GM18907 (cell line): ENCODE results near the gene IGSF21.

ENCODE experiments used
- ATAC-seq: cut with Tn5 transposase; IDR thresholded peaks from one replicate; pipeline ENCODE4 v1.9.1; 2021; ENCODE audit warnings: mild to moderate bottlenecking, moderate library complexity; ENCODE audit not compliant: unreplicated experiment

Gene IGSF21

DNA sequence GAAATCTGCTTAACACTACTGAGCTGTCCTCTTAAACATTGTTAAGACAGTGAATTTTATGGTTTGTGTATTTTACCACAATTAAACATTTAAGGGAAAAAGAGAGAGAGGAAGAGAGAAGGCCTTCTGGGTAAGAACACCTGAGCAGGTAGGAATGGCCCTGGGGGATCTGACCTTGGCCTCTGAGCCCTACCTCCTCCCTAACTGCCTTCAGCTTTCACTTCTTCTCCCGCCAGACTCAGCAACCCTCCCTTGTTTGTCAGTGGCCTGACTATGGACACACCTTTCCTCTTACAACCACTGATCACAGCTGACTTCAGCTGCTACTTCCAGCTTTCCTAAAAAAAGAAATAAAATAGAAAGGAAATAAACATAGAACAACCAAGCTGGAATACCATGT is 13.5 kb upstream of the IGSF21 start:
- no peak for ATAC-seq

DNA sequence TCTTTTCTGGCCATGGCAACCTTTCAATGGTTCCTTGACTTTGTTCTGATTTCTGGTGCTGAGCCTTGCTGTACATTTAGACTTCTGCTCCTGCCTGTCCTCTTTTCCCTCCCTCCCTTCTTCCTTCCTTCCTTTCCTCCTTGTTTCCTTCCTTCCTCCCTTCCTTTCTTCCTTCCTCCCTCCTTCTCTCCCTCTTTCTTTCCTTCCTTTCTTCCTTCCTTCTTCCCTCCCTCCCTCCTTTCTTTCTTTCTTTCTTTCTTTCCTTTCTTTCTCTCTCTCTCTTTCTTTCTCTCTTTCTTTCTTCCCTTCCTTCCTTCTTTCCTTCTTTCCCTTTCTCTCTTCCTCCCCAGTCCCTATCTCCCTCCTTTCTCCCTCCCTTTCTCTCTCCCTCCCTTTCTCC is 10.4 kb upstream of the IGSF21 start:
- ATAC-seq, result no peak

GRCh38 chr1:18099026-18099425 is 8.6 kb upstream of the IGSF21 start:
- ATAC-seq, result no peak

- ATAC-seq, result no peak
Measured at GRCh38 chr1:18100060-18100459, 7.5 kb upstream of the IGSF21 start.

DNA sequence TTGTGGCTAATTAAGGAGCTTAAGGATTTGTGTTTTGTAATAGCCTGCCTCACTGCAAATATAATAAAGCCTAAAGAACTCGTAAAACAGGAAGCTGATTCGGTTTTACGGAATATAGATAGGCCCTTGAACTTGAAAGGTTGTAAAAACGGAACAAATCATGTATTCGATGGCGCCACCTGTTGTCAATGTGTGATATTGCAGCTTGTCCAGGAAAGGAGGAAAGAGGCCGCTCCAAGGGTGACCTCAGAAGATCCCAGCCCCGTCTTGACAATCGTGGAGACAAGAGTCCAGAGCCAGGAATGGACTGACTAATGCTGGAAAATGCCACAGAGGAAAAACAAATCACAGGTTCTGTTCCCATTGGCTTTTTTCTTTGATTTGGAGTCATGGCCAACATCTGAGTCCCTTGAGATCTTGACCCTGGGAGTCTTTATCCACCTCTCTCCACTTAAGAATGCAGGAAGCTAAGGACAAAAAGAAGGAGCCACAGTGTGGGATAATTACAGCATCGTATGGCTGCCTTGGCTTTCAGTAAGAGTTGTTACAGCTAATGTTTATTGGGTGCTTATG is 7.0 kb upstream of the IGSF21 start:
- no peak for ATAC-seq

DNA sequence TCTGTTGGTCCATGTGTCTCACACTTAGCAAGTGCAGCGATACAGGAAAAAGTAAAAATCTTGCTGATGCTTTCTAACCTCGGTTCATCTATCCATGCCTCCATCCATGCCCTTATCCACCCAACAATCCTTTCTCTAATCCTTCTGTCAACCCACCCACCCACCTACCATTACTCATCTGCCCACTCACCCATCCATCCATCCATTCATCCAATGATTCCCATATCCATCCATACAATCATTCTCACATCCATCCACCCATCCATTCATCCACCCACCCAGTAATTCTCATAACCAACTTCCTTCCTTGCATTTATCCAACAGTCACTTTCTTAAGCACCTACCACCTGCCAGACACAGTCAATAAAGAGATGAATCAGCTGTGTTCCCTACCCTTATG is 6.1 kb upstream of the IGSF21 start:
- no peak for ATAC-seq

- no peak for ATAC-seq
Measured at GRCh38 chr1:18103788-18104421, 3.7 kb upstream of the IGSF21 start.

GRCh38 chr1:18104546-18105100 is 3.0 kb upstream of the IGSF21 start:
- ATAC-seq, result no peak

- no peak for ATAC-seq
Measured at GRCh38 chr1:18105196-18105595, 2.4 kb upstream of the IGSF21 start.

DNA sequence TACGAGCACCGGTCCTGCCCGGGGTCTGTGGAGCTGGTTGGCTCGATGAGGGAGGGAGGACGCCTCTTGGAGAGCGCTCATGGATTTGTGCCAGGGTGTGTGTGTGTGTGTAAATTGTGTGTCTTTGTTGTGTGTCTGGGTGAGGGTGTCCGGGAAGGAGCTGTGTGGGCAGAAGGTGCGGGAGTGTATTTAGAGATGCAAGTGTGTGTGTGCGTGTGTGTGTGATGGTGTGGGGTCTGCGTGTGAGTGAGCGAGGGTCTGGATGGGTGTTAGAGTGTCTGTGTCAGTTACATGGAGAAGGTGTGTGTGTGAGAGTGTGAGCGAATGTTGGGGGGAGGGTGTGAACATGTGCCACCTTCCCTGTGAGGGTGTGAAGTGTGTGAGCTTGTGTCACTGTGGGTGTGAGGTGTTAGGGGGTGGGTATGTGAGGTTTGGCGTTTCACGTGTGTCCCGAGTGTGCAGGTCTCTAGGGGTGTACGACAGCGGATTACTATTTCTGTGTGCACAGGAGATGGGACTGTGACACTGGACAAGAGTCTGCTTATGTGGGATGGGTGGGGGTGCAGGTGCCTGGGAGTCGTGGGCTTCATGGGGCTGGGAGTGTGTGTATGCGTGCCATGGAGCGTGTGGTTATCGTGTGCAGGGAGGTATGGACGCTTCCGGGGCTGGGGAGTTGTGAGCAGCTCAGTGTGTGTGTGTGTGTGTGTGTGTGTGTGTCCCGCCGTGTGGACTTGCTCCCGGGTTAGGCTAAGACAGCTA is 880 bp downstream of the IGSF21 start:
- ATAC-seq, result no peak

GRCh38 chr1:18109058-18109755 is 1.6 kb downstream of the IGSF21 start:
- ATAC-seq, result no peak

- ATAC-seq, result no peak
Measured at GRCh38 chr1:18109756-18110597, 2.4 kb downstream of the IGSF21 start.

- no peak for ATAC-seq
Measured at GRCh38 chr1:18110598-18110939, 3.0 kb downstream of the IGSF21 start.

DNA sequence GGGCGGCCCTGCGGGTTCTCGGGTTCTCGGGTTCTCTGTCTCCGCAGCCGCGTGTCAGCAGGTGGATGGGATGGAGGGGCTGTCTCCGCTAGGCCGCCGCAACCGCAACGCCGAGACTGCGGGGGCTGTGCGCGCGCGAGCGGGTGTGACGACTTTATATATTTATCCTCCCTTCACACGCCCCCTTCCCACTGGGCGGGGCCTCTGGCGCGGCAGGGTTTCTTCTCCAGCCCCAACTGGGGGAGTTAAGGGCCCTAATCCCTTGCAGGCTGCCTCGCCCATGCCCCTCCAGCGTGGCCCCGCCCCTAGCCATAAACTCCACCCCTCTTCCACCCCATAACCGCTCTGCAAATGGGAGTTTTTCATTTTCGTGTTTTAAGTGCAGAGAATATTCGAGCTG is 3.4 kb downstream of the IGSF21 start:
- no peak for ATAC-seq

- ATAC-seq, result no peak
Measured at GRCh38 chr1:18111605-18112297, 4.2 kb downstream of the IGSF21 start.

GRCh38 chr1:18112611-18113010 is 5.0 kb downstream of the IGSF21 start:
- ATAC-seq, result no peak

DNA sequence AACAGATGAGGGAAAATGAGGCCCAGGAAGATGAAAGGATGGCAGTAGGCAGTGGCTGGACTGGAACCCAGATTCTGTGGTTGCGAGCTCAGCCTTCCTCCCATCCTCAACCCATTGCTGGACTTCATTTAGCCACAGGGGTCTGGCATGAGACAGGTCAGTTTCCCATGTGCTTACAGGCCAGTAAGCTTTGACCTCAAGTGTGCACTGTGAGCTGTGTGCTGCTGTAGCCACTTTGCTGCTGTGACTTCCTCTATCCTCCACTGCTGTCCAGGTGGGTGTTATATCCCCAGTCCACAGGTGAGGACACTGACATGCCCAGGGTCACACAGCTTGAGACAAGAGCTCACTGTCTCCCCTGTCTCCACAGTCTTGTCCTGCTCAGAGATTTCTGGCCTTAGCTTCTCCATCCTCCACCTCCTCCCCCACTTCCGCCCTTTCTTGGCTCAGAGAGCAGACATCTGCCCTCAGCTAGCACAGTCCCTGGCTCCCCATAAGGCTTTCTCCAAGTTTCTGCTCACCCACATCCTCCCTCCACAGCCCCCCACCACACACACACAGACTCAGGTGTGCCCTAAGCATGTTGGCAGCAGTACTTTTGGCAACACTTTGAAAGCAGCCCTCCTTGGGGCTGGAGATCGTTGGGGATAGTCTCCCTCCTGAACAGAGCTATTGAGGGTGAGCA is 7.3 kb downstream of the IGSF21 start:
- ATAC-seq, result no peak

- ATAC-seq, result no peak
Measured at GRCh38 chr1:18116777-18117176, 9.2 kb downstream of the IGSF21 start.

DNA sequence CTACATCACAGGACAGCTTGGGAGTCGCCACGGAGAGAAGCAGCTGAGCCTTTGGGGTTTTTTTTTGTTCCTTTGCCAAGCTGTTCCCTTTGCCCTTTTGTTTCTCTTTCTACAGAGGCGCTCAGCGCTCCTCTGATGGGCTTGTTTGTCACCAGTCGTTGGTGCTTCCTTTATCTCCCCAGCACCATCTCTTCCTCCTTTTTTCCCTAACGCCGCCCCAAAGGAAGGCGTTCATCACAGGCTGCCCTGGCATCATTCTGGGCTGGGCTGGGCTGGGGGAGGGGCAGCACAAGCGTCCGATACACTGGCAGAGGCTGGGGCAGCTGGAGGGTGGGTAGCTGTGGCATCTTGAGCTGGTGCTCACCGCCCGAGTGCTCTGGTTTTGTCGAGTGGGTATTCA is 10.5 kb downstream of the IGSF21 start:
- no peak for ATAC-seq

GRCh38 chr1:18118491-18118890 is 10.9 kb downstream of the IGSF21 start:
- ATAC-seq, result no peak
